Measurements from ENCODE around the gene MAPK8IP3.

MAPK8IP3 gene

GRCh38 chr16:1765826-1766225 is 59.8 kb downstream of the MAPK8IP3 start:
- H3F3A ChIP-seq (ENCODE audit: insufficient read depth), result 0 out of 2 replicates have a peak, but pooled peaks cover 7% of the 10 kb centered on the region
- H4K20me1 ChIP-seq (ENCODE audit: low read depth, low read length), result no peaks in the 10 kb centered on the region
- no peak overlapping the region for H2AFZ ChIP-seq (ENCODE audit: low read depth, low read length, severe bottlenecking)
- H3K36me3 ChIP-seq (ENCODE audit: low read length), result no peaks in the 10 kb centered on the region
- TF ChIP-seq CTCF (IDR thresholded peaks at IDR 0.05; ENCODE audit: insufficient read depth, low read length, poor library complexity, severe bottlenecking), result no peak
- TF ChIP-seq EZH2phosphoT487 (conservative IDR thresholded peaks at IDR 0.05; ENCODE audit: low read length), result no peak
- H3K9ac ChIP-seq (ENCODE audit: low read length), result no peak overlapping the region
- no peaks in the 10 kb centered on the region for H3K9me2 ChIP-seq (replicated peaks; ENCODE audit: insufficient read depth, low read length)
- H3K9me3 ChIP-seq (ENCODE audit: insufficient read depth, low read length), result no peaks in the 10 kb centered on the region
- H3K79me2 ChIP-seq (ENCODE audit: insufficient read depth, low read length), result no peaks in the 10 kb centered on the region
- H3K4me3 ChIP-seq (ENCODE audit: insufficient read depth, low read length, poor library complexity, severe bottlenecking), result no peak overlapping the region
- no peak overlapping the region for H3K27ac ChIP-seq (ENCODE audit: low read depth, low read length)
- no peaks in the 10 kb centered on the region for H3K27me3 ChIP-seq (ENCODE audit: low read length)
- H3K4me2 ChIP-seq (ENCODE audit: low read depth, low read length, poor library complexity, severe bottlenecking), result no peak overlapping the region

DNA sequence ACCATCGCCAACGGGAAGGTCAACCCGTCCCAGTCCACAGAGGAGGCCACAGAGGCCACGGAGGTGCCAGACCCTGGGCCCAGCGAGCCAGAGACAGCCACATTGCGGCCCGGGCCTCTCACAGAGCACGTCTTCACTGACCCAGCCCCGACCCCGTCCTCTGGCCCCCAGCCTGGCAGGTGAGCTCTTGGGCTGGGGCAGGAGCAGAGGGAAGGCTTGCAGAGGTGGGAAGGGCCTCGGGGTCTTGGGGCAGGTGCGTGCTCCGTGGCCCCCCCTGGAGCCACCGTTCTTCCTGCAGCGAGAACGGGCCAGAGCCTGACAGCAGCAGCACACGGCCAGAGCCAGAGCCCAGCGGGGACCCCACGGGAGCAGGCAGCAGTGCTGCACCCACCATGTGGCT is 60.2 kb downstream of the MAPK8IP3 start:
- Histone ChIP-seq H3K4me2 (ENCODE audit: low read depth, low read length, poor library complexity, severe bottlenecking) (no peak overlapping the region), H4K20me1 (ENCODE audit: low read depth, low read length) (no peaks in the 10 kb centered on the region), H3K36me3 (ENCODE audit: low read length) (no peaks in the 10 kb centered on the region)

DNA sequence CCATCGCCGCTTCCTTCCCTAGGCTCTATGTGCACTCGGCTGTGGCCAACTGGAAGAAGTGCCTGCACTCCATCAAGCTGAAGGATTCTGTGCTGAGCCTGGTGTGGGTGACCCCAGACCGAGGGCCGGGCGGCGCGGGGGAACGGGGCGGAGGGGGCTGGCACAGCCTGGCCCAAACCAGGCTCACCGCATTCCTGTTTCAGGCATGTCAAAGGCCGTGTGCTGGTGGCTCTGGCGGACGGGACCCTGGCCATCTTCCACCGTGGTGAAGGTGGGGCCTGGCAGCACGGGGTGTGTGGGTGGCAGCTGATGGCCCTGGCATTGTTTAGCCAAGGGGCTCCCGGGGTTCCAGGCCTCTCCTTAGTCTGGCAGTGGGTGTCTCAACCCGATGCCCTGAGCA is 60.7 kb downstream of the MAPK8IP3 start:
- TF ChIP-seq EZH2phosphoT487 (conservative IDR thresholded peaks at IDR 0.05; ENCODE audit: low read length), result no peak
- no peak for TF ChIP-seq CTCF (IDR thresholded peaks at IDR 0.05; ENCODE audit: insufficient read depth, low read length, poor library complexity, severe bottlenecking)
- Histone ChIP-seq H4K20me1 (ENCODE audit: low read depth, low read length) (no peaks in the 10 kb centered on the region), H3K9me3 (ENCODE audit: insufficient read depth, low read length) (no peaks in the 10 kb centered on the region), H3K36me3 (ENCODE audit: low read length) (no peaks in the 10 kb centered on the region), H3K4me2 (ENCODE audit: low read depth, low read length, poor library complexity, severe bottlenecking) (no peak overlapping the region), H3F3A (ENCODE audit: insufficient read depth) (0 out of 2 replicates have a peak, but pooled peaks cover 7% of the 10 kb centered on the region), H3K9me2 (replicated peaks; ENCODE audit: insufficient read depth, low read length) (no peaks in the 10 kb centered on the region), H3K79me2 (ENCODE audit: insufficient read depth, low read length) (no peaks in the 10 kb centered on the region), H3K4me3 (ENCODE audit: insufficient read depth, low read length, poor library complexity, severe bottlenecking) (no peak overlapping the region), H2AFZ (ENCODE audit: low read depth, low read length, severe bottlenecking) (no peak overlapping the region), H3K27me3 (ENCODE audit: low read length) (no peaks in the 10 kb centered on the region), H3K27ac (ENCODE audit: low read depth, low read length) (no peak overlapping the region), H3K9ac (ENCODE audit: low read length) (no peak overlapping the region)

More for the DNA sequence above, 60.2 kb downstream of the MAPK8IP3 start:
- Histone ChIP-seq H3K9ac (ENCODE audit: low read length) (no peak overlapping the region), H3K27ac (ENCODE audit: low read depth, low read length) (no peak overlapping the region), H2AFZ (ENCODE audit: low read depth, low read length, severe bottlenecking) (no peak overlapping the region), H3K27me3 (ENCODE audit: low read length) (no peaks in the 10 kb centered on the region), H3K79me2 (ENCODE audit: insufficient read depth, low read length) (no peaks in the 10 kb centered on the region), H3K9me2 (replicated peaks; ENCODE audit: insufficient read depth, low read length) (no peaks in the 10 kb centered on the region), H3F3A (ENCODE audit: insufficient read depth) (0 out of 2 replicates have a peak, but pooled peaks cover 7% of the 10 kb centered on the region), H3K4me3 (ENCODE audit: insufficient read depth, low read length, poor library complexity, severe bottlenecking) (no peak overlapping the region), H3K9me3 (ENCODE audit: insufficient read depth, low read length) (no peaks in the 10 kb centered on the region)
- TF ChIP-seq EZH2phosphoT487 (conservative IDR thresholded peaks at IDR 0.05; ENCODE audit: low read length), result no peak
- TF ChIP-seq CTCF (IDR thresholded peaks at IDR 0.05; ENCODE audit: insufficient read depth, low read length, poor library complexity, severe bottlenecking), result no peak

Measured in SU-DHL-6 (cell line).